Measurements from ENCODE around the gene TMEM63C. TPM values are rescaled to one million over a fixed set of nuclear protein-coding genes. Genes with fewer than 3 reads are reported as not detected.

The TMEM63C gene
- total and polyA plus RNA-seq, 2 donors (not counting 3 experiments of a cell fraction or from before 2014, with no cell fraction given), result not detected

- H3K27me3 ChIP-seq (ENCODE audit: control insufficient read depth in 2 of 2, insufficient read depth in 2 of 2, low read length in 2 of 2), result no peaks in the 10 kb centered on the region
- BruUV-seq (replicated peaks), result no TSS peak
- no peaks in the 10 kb centered on the region for H3K9me1 ChIP-seq (replicated peaks; ENCODE audit: control insufficient read depth, extremely low read depth, insufficient read depth, low read length)
- intact Hi-C loops (cut with micrococcal nuclease) (no loop called here), dilution Hi-C loops (cut with MboI; ENCODE audit: extremely low pct_ligation_motif_present, low sequenced_read_pairs) (no loop called here)
- CTCF ChIA-PET, result interaction anchor here (2.5 kb wide), 1 partner anchor 34 kb away, joined by 17 read pairs; no protein-coding TSS in a partner anchor
- POLR2A ChIA-PET, result no interaction called here
- no peak overlapping the region for H3K4me2 ChIP-seq (ENCODE audit: insufficient read depth, low read length)
- no peak overlapping the region for H3K4me3 ChIP-seq (replicated peaks in 1 of 3; ENCODE audit: insufficient read depth in 1 of 3, low read depth in 1 of 3, low read length in 3 of 3)
- H3K9ac ChIP-seq (replicated peaks; ENCODE audit: extremely low read depth, insufficient read depth, low read length), result no peak overlapping the region
- no peaks in the 10 kb centered on the region for H3K79me2 ChIP-seq (ENCODE audit: control insufficient read depth, insufficient read depth, low read length)
- no peaks in the 10 kb centered on the region for H4K20me1 ChIP-seq (replicated peaks; ENCODE audit: control insufficient read depth, extremely low read depth, insufficient read depth, low read length)
- DNase-seq (ENCODE audit: low read depth, low spot score) (no peak), FAIRE-seq (no peak)
- H3K9me3 ChIP-seq (replicated peaks; ENCODE audit: control insufficient read depth, insufficient read depth, low read length), result no peaks in the 10 kb centered on the region
- H3K27ac ChIP-seq (ENCODE audit: insufficient read depth, low read depth, low read length), result no peak overlapping the region
- no peaks in the 10 kb centered on the region for H3K4me1 ChIP-seq (ENCODE audit: control insufficient read depth, extremely low read depth, insufficient read depth, low read length)
- TF ChIP-seq EZH2 (IDR thresholded peaks at IDR 0.05; ENCODE audit: borderline replicate concordance, low read depth, low read length, severe bottlenecking) (no peak), GATA2 (IDR thresholded peaks at IDR 0.05; ENCODE audit: insufficient read depth, insufficient read length, low read depth, low read length) (no peak), FOS (IDR thresholded peaks at IDR 0.05; ENCODE audit: borderline replicate concordance, insufficient read depth, low read length) (no peak)
- no peak overlapping the region for H2AFZ ChIP-seq (ENCODE audit: low read depth, low read length)
- H3K36me3 ChIP-seq (ENCODE audit: control insufficient read depth in 2 of 2, extremely low read depth in 1 of 2, insufficient read depth in 2 of 2, low read length in 2 of 2), result peaks cover 14 to 19% of the 10 kb centered on the region in 2 experiments
Measured at GRCh38 chr14:77281852-77282410, 100.3 kb downstream of the TMEM63C start.

GRCh38 chr14:77284066-77284465 is 102.5 kb downstream of the TMEM63C start:
- no peaks in the 10 kb centered on the region for H4K20me1 ChIP-seq (replicated peaks; ENCODE audit: control insufficient read depth, extremely low read depth, insufficient read depth, low read length)
- intact Hi-C loops (cut with micrococcal nuclease) (no loop called here), dilution Hi-C loops (cut with MboI; ENCODE audit: extremely low pct_ligation_motif_present, low sequenced_read_pairs) (no loop called here)
- H3K4me3 ChIP-seq (replicated peaks in 1 of 3; ENCODE audit: insufficient read depth in 1 of 3, low read depth in 1 of 3, low read length in 3 of 3), result no peak overlapping the region
- H3K9me3 ChIP-seq (replicated peaks; ENCODE audit: control insufficient read depth, insufficient read depth, low read length), result no peaks in the 10 kb centered on the region
- FAIRE-seq, result no peak
- no peaks in the 10 kb centered on the region for H3K4me1 ChIP-seq (ENCODE audit: control insufficient read depth, extremely low read depth, insufficient read depth, low read length)
- no peaks in the 10 kb centered on the region for H3K27me3 ChIP-seq (ENCODE audit: control insufficient read depth in 2 of 2, insufficient read depth in 2 of 2, low read length in 2 of 2)
- no peaks in the 10 kb centered on the region for H3K9me1 ChIP-seq (replicated peaks; ENCODE audit: control insufficient read depth, extremely low read depth, insufficient read depth, low read length)
- no peak for TF ChIP-seq MAX (IDR thresholded peaks at IDR 0.05; ENCODE audit: insufficient read depth, insufficient read length)
- TF ChIP-seq FOS (IDR thresholded peaks at IDR 0.05; ENCODE audit: borderline replicate concordance, insufficient read depth, low read length), result no peak
- no peak for TF ChIP-seq MYC (IDR thresholded peaks at IDR 0.05; ENCODE audit: low read depth, low read length)
- TF ChIP-seq EZH2 (IDR thresholded peaks at IDR 0.05; ENCODE audit: borderline replicate concordance, low read depth, low read length, severe bottlenecking), result no peak
- TF ChIP-seq POLR2AphosphoS5 (IDR thresholded peaks at IDR 0.05; ENCODE audit: insufficient read depth, low read depth, low read length), result no peak
- TF ChIP-seq JUN (IDR thresholded peaks at IDR 0.05; ENCODE audit: borderline replicate concordance, insufficient read depth, insufficient read length, low read depth), result no peak
- TF ChIP-seq GATA2 (IDR thresholded peaks at IDR 0.05; ENCODE audit: insufficient read depth, insufficient read length, low read depth, low read length), result no peak
- no peak for TF ChIP-seq POLR2A (IDR thresholded peaks at IDR 0.05; ENCODE audit: low read depth, low read length)
- TF ChIP-seq CTCF (IDR thresholded peaks at IDR 0.05; ENCODE audit: extremely low read depth in 1 of 2, insufficient read depth in 1 of 2, low read depth in 1 of 2, low read length in 2 of 2), result no peak
- DNase-seq (ENCODE audit: low read depth, low spot score), result no peak
- ChIA-PET POLR2A (no interaction called here), CTCF (interaction anchor here (0.9 to 2.5 kb wide), 3 partner anchors 13 to 411 kb away, joined by 3 to 17 read pairs (median 5); no protein-coding TSS in a partner anchor)
- H3K4me2 ChIP-seq (ENCODE audit: insufficient read depth, low read length), result no peak overlapping the region
- H3K79me2 ChIP-seq (ENCODE audit: control insufficient read depth, insufficient read depth, low read length), result no peaks in the 10 kb centered on the region
- no peak overlapping the region for H3K27ac ChIP-seq (ENCODE audit: insufficient read depth, low read depth, low read length)
- no peak overlapping the region for H3K9ac ChIP-seq (replicated peaks; ENCODE audit: extremely low read depth, insufficient read depth, low read length)
- peaks cover 12 to 15% of the 10 kb centered on the region in 2 experiments for H3K36me3 ChIP-seq (ENCODE audit: control insufficient read depth in 2 of 2, extremely low read depth in 1 of 2, insufficient read depth in 2 of 2, low read length in 2 of 2)
- H2AFZ ChIP-seq (ENCODE audit: low read depth, low read length), result no peak overlapping the region
- BruUV-seq (replicated peaks), result no TSS peak
